ENCODE measurements around the gene MYBBP1A.

GRCh38 chr17:4530799-4531730, 24.1 kb downstream of the MYBBP1A start:
- TF ChIP-seq ATF3 (IDR thresholded peaks at IDR 0.05) (no peak), CTCF (IDR thresholded peaks at IDR 0.05 in 2 of 3, conservative IDR thresholded peaks at IDR 0.05 in 1 of 3; ENCODE audit: borderline replicate concordance in 1 of 3, insufficient read depth in 1 of 3, low read depth in 2 of 3, low read length in 2 of 3) (no peak), POLR2A (IDR thresholded peaks at IDR 0.05; ENCODE audit: borderline replicate concordance, extremely low read depth, insufficient read depth, insufficient read length) (no peak), EZH2phosphoT487 (IDR thresholded peaks at IDR 0.05; ENCODE audit: borderline replicate concordance) (no peak), POLR2AphosphoS5 (IDR thresholded peaks at IDR 0.05; ENCODE audit: low read depth, low read length) (no peak), EZH2 (IDR thresholded peaks at IDR 0.05) (no peak), CBX3 (IDR thresholded peaks at IDR 0.05; ENCODE audit: low read depth) (no peak), REST (IDR thresholded peaks at IDR 0.05; ENCODE audit: low read depth) (no peak)
